Measurements from ENCODE around the gene RNF19B. TPM values are rescaled to one million over a fixed set of nuclear protein-coding genes. Genes with fewer than 3 reads are reported as not detected.

Gene RNF19B
- total RNA-seq, 1 donor from 2014 or later, result 33.7 TPM

GRCh38 chr1:32924881-32925344 is 39.7 kb downstream of the RNF19B start:
- H3K27me3 ChIP-seq (ENCODE audit: control insufficient read depth, insufficient read depth, low read length), result no peaks in the 10 kb centered on the region
- DNase-seq (ENCODE audit: low read depth), result no peak
- H3K36me3 ChIP-seq (ENCODE audit: control insufficient read depth, insufficient read depth, low read length), result no peaks in the 10 kb centered on the region
- TF ChIP-seq CTCF (IDR thresholded peaks at IDR 0.05; ENCODE audit: insufficient read depth, low read length, poor library complexity, severe bottlenecking), result no peak
- H3K4me3 ChIP-seq (ENCODE audit: low read depth, low read length), result no peak overlapping the region

DNA sequence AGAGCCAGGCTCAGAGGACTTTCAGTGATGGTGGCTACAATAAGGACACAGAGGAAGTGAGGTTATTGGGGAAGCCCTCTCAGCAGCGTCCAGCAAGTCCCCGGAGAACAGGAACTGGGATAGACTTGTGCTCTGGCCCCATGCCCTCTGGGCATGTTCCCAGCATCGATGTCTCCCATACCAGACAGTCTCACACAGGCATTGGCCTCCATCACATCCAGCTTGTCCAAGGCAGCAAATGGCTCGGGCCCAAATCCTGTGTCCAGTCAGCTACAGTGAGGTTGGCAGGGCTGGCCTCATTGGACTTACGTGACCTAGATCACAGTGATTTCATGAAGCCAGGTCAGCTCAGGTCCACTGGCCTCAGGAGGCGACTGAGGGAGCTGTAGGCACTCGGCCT is 43.8 kb downstream of the RNF19B start:
- DNase-seq (ENCODE audit: low read depth), result no peak
- Histone ChIP-seq H3K4me3 (ENCODE audit: low read depth, low read length) (no peak overlapping the region), H3K27me3 (ENCODE audit: control insufficient read depth, insufficient read depth, low read length) (no peaks in the 10 kb centered on the region), H3K36me3 (ENCODE audit: control insufficient read depth, insufficient read depth, low read length) (no peaks in the 10 kb centered on the region)
- TF ChIP-seq CTCF (IDR thresholded peaks at IDR 0.05; ENCODE audit: insufficient read depth, low read length, poor library complexity, severe bottlenecking), result no peak

DNA sequence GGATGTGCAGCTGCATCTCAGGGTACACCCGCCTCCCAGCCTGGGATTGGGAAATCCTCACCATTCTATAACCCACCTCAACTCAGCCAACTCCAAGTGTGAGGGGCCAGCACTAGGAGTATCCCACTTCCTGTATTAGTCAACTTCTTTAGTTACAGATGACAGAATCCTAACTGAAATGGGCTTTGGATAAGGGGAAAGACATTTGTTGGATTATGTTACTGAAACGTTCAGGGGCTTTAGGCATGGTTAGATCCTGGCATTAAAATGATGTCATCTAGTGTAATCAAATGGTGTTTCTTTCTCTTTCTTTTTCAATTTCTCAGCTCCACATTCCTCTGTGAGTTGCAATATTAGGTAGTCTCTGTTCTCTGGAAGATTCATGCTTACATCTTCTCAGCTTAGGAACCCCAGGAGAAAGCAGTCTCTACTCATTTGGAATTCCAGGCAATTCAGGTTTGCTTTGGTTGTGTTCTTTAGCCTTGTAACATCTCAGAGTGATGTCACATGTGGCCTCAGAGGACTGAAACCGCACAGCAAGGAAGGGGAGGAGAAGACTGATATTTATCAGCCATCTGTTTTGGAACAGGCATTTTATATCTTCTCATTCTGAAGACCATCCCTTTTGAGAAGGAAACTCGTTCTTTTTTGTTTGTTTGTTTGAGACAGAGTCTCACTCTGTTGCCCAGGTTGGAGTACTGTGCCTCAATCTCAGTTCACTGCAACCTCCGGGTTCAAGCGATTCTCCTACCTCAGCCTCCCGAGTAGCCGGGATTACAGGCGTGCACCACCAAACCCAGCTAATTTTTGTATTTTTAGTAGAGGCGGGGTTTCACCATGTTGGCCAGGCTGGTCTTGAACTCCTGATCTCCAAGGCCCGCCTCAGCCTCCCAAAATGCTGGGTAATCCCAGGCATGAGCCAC is 44.5 kb downstream of the RNF19B start:
- Histone ChIP-seq H3K4me3 (ENCODE audit: low read depth, low read length) (no peak overlapping the region), H3K36me3 (ENCODE audit: control insufficient read depth, insufficient read depth, low read length) (no peaks in the 10 kb centered on the region), H3K27me3 (ENCODE audit: control insufficient read depth, insufficient read depth, low read length) (no peaks in the 10 kb centered on the region)
- DNase-seq (ENCODE audit: low read depth), result peak; percentile 72
- no peak for TF ChIP-seq CTCF (IDR thresholded peaks at IDR 0.05; ENCODE audit: insufficient read depth, low read length, poor library complexity, severe bottlenecking)

GRCh38 chr1:32918179-32918578 is 46.4 kb downstream of the RNF19B start:
- no peak overlapping the region for H3K4me3 ChIP-seq (ENCODE audit: low read depth, low read length)
- H3K27me3 ChIP-seq (ENCODE audit: control insufficient read depth, insufficient read depth, low read length), result no peaks in the 10 kb centered on the region
- no peaks in the 10 kb centered on the region for H3K36me3 ChIP-seq (ENCODE audit: control insufficient read depth, insufficient read depth, low read length)
- TF ChIP-seq CTCF (IDR thresholded peaks at IDR 0.05; ENCODE audit: insufficient read depth, low read length, poor library complexity, severe bottlenecking), result no peak
- DNase-seq (ENCODE audit: low read depth), result no peak

DNA sequence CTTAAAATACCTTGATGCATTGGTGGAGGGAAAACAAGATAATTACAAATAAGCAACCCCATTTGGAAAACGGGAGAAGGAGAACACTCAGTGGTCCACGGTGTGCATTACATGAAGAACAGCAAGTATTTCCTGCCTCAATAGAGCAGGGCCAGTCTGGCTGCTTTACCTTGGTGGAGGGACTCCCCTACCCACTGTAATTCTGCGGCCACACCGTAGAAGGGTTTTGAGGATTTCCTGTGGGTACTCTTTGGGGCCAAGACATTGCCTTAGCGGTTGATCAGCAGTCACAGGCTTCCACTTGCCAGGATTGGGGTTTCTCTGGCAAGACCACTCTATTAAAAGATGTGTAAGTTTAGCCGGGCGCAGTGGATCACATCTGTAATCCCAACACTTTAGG is 47.1 kb downstream of the RNF19B start:
- no peak for TF ChIP-seq CTCF (IDR thresholded peaks at IDR 0.05; ENCODE audit: insufficient read depth, low read length, poor library complexity, severe bottlenecking)
- no peak for DNase-seq (ENCODE audit: low read depth)
- Histone ChIP-seq H3K4me3 (ENCODE audit: low read depth, low read length) (no peak overlapping the region), H3K27me3 (ENCODE audit: control insufficient read depth, insufficient read depth, low read length) (no peaks in the 10 kb centered on the region), H3K36me3 (ENCODE audit: control insufficient read depth, insufficient read depth, low read length) (no peaks in the 10 kb centered on the region)
